GM18499 (cell line): ENCODE measurements around the gene POLD2.

ENCODE experiments used
- ATAC-seq: cut with Tn5 transposase; IDR thresholded peaks from one replicate; pipeline ENCODE4 v1.9.1; 2021; ENCODE audit warnings: moderate number of reproducible peaks; ENCODE audit not compliant: insufficient read depth, unreplicated experiment

The POLD2 gene

DNA sequence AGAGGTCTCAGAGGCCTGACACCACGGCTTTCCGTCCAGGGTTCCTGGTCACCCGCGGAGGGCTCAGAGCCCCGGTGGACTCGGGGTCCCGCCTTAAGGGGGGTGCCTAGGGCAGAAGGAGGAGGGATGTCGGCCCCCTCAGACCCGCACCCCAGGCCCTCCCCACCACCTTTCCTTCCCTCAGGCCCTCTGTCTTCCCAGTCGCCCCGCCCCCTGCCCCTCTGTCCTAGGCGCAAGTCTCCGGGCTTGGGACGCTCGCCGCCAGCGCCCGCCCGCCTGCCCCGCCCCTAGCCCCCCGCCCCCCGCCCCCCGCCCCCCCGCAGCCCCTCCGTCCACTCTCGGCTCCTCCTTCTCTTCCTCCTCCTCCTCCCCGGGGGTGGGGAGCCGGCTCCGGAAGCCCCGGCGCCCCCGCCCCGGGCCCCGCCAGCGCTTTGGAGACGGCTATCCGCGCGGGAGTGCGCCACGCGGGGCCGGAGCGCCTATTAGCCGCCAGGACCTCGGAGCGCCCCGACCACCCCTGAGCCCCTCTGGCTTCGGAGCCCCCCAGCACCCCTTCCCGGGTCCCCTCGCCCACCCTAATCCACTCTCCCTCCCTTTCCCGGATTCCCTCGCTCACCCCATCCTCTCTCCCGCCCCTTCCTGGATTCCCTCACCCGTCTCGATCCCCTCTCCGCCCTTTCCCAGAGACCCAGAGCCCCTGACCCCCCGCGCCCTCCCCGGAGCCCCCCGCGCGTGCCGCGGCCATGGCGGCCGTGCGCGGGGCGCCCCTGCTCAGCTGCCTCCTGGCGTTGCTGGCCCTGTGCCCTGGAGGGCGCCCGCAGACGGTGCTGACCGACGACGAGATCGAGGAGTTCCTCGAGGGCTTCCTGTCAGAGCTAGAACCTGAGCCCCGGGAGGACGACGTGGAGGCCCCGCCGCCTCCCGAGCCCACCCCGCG lies 19.2 kb downstream of the POLD2 start, which contains the start of gene AEBP1:
TSS of gene AEBP1 (plus strand) at position 423 of the 937 bp plus-strand sequence. CDS start at position 744, 321 bp downstream.
- ATAC-seq: no peak

DNA sequence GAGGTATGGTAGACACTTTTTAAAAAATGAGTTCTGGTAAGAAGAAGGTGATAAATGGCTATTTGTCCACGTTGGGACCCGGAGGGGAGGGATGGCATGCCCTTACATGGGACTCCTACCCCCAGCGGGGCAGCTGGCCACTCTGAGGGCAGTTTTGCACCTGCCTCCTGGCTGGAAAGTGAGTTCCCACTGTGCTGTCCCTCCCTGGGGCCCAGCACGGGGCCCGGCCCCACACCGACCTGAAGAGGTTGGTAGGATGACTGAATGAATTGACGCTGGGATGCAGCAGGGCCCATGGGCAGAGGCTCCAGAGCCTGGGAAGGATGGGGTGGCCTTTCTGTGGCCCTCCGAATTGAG lies 19.8 kb downstream of the POLD2 start:
- ATAC-seq: no peak

DNA sequence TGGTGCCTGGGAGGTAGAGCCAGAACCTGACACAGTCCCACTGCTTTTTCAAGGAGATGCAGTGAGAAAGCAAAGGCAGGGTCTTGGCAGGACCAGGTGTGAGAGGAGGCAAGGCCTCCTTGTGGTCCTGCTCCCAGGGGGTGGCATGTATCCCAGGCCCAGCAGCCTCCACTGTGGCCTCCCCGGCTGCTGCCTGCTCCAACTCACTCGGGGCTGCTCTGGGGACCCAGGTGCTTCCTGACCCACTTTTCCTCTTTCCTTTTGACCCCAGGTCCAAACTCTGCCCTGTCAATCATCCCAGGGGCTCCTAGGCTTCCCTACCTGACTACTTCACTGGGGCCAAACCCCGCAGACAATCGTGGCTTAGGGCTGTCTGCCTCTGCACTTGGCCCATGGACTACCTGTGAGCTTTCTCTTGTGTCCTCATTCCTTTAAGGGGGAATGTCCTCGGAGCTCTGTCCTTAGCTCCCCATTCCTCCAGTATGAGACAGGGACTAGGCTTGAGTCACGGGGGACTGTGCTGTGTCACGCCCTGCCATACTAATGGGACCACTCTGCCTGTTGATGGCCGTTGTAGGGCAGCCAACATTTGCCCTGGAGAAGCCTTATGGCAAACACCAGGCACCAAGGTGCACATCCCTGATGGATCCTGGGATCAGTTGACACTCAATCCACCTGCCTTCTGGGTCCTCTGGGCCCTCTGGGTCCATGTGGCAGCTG lies 20.3 kb downstream of the POLD2 start:
- ATAC-seq: no peak

DNA sequence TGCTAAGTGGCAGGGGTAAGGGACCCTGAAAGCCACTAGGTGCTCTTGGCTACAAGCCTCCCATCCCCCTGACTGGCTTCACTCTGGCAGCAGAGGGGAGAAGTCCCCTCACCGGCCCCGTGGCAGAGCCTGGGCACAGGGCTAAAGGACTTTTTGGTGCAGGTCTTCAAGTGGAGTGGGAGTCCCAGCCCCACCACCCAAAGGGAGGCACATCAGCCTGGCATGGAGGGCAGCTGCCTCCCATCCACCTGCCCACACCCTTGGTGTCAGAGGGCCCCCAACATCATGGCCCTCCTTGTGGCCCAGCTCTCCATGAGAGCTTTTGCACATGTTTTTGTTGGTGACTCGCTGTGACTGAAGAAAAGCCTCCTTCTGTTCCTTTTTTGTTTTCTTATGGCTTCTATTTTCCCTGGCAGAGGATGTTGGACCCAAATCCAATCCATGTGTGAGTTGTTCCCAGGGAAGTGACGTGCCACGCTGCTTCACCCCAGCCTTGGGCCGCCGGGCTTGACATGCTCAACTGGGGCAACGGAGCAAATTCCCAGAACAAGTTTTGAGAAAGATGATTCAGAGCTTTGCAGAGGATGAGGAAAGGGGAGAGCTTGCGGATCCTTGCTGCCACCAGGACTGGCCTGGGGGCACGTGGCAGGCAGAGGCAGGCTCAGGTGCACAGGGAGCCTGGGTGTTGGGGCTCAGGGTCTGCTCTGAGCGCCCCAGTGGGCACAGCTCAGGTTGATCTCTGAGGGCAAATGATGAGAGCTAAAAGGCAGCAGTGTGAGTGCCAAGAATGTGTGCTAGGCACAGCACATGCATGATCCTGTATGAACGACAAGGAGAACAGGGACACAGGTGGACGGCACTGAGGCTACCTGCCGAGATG lies 21.1 kb downstream of the POLD2 start:
- no peak for ATAC-seq

DNA sequence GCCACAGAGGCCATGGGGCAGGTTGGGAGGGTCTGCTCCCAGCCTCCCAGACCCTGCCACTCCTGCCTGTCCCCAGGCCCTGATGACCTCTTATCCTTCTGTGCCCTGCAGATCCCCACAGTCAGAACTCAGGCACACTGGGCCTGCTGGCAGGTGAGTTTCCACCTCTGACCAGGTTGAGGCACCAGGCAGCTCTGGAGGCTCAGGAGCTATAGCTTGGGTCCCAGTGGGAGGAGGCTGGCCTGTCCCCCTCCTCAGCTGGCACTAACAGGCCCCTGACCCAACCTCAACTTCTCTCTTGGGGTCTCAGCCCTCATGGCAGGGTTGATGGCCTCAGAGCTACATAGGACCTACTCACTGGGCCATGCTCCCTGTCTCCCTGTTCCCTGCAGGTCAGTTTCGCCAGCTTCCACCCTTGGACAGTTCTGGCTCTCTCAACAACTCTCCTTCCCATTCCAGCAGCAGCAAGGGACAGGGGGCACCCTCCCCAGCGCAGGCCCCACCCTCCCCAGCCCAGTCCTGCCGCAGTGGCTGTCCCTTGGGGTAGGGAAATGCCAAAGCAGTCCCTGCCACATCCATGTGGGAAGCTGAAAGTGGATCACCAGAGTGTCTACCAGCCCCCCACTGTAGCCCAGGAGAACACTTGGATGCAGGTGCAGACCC lies 21.9 kb downstream of the POLD2 start:
- no peak for ATAC-seq

DNA sequence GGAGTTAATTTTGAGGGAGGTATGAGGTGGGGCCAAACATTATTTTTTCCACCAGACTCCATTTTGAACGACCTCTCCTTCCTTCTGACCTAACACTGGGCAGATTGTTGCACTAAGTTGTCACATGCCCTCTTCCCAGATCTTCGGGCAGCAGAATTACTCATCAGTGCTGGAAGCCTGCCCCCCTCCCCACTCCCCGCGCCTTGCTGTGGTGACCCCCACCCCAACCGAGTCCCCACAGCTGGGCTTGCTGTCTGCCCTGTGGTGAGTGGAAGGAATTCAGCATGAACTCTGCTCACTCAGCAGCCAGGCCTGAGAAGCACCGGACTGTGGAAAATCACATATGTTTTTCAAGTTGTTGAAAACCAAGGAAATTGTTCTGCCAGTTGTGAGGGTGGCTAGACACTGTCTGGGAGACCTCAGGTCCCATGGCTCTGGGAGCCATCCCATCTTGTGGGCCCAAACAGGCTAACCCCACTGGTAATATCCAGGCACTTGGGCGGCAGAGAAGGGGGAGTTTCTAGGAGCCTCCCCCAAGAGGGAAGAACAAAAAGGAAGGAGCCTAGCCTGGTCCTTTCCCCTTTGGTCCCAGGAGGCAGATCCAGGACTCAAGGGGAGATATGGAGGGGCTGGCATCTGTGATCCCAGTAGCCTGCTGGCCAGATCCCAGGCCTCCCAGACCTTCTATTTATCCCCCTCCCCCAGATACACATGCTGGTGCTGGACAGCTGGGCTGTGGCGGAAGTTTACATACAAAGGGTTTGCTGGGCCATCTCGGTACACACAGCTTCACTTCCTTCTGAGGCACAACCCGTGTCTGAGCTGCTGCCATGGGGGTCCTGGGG lies 22.7 kb downstream of the POLD2 start:
- ATAC-seq: no peak

DNA sequence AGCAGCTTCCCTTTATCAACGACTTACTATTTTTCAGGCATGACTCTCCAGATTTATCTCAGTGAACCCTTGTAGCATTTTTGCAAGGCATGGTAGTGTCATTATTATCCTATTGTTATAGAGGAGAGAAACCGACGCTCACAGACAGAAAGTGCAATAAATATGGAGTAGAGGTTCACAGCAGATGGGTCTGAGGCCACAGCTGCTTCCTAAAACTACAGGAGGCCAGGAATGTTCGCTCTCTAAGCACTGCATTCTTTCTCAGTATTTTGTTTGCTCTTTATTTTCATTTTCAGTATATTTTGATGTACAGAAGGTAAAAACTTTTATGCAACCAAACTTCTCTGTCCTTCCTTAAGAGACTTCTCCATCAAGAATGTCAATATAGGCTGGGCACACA lies 23.7 kb downstream of the POLD2 start:
- ATAC-seq: no peak

DNA sequence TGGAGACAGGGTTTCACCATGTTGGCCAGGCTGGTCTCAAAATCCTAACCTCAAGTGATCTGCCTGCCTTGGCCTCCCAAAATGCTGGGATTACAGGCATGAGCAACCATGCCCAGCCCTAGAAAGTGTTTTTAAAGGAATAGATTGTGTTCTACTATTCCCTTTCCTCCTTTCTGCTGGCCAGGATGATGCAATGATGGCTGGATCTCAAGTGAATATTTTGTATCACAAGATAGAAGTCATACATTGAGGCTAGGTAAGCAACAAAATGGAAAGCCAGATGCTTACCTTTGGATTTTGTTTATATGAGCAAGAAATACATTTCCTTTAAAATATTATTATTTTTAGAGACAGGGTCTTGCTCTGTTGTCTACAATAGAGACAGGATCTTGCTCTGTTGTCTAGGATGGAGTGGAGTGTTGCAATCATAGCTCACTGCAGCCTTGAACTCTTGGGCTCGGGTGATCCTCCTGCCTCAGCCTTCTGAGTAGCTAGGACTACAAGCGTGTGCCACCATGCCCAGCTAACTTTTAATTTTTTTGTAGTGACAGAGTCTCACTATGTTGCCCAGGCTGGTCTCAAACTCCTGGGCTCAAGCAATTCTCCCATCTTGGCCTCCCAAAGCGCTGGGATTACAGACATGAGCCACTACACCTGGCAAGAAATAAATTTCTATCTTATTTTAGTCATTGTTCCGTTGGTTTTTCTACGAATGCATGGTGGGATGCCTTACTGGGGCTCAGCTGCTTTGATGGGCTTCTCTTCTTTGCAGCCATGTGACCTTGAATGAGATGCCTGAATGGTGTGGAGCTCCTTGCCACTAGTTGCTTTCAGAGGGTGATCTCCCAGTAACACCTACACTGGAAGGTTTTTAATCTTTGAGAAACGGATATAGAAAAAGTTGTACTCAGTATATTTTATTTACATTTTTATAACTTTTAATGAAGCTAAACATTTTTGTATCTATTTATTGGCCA lies 25.0 kb downstream of the POLD2 start:
- no peak for ATAC-seq

DNA sequence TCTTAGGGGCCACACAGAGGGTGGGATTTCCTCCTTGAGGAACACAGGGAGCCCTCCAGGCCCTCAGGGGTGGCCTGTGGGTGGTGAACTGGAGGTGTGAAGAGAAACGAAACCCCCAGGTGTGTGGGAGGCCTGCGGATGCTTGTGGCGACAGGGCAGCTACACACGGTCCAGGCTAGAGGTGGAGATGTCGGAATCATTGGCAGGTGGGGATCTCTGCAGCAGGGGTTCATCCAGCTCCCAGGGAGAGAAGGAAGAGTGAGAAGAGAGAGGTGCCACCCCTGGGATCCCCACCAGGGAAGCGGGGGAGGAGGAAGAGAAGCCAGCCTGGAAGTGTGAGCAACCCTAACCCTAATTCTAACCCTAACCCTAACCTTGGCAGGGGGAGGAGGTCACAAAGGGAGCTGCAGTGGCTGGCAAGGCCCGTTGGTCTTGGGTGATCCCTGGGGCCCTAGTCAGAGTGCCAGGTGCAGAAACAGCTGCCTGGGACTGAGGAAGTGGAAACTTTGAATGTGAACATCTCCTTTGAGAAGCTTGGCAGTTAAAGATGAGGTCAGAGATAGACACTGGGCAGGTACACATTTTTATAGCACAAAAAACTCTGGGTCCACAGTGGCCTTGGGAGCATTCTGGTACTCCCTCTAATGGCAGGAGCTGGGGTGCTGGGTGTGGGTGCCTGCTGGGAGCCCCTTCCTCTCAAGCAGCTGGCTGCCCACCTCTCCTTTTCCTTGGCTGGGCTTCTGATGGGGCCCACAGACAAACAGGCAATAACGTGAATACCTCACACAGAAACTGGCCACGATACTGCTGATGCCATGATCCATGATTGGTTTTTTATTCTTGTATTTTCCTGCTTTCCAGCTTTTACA lies 26.1 kb downstream of the POLD2 start:
- ATAC-seq: peak; percentile 48

DNA sequence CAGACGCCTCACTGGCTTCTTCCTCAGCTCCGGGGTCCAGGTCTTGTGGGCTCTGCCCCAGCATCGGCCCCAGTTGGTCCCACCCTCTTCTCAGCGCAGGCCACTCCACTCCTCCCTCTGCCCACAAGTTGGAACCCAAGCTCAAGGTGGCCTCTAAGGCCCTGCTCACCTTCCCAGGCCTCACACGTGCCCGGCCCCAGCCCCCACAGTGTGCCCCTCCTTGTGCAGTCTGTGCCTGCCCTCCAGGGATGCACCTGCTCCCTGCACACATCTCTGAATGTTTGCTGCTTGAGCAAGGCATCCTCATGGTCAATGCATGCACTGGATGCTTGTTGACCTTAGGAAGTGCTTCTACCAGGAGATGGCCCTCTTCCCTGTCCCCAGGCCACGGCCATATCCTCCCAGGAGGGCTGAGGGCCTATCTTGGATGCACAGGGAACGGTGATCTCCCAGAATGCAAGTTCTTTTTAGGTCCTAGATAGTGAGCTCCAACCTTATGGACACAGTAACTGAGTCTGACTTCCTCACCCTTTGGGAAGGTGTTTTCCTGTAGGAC lies 26.9 kb downstream of the POLD2 start:
- ATAC-seq: no peak

DNA sequence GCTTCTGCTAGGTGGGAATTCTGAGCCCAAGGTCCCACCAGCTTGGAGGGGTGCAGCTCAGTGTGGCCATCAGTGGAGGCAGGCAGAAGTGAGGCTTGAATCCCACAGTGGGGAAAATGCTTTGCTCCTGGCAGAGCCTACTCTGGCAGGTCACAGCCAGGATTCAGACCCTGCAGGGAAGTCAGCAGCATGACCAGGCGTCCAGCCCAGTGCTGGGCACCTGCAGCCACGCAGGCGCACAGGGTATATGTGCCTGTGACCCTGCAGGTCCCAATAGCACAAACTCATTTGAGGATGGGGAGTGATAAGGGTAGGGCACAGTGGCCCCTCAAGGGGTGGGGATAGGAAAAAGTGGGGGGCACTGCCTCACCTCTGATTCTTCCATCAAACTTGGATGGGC lies 27.6 kb downstream of the POLD2 start:
- ATAC-seq: no peak

DNA sequence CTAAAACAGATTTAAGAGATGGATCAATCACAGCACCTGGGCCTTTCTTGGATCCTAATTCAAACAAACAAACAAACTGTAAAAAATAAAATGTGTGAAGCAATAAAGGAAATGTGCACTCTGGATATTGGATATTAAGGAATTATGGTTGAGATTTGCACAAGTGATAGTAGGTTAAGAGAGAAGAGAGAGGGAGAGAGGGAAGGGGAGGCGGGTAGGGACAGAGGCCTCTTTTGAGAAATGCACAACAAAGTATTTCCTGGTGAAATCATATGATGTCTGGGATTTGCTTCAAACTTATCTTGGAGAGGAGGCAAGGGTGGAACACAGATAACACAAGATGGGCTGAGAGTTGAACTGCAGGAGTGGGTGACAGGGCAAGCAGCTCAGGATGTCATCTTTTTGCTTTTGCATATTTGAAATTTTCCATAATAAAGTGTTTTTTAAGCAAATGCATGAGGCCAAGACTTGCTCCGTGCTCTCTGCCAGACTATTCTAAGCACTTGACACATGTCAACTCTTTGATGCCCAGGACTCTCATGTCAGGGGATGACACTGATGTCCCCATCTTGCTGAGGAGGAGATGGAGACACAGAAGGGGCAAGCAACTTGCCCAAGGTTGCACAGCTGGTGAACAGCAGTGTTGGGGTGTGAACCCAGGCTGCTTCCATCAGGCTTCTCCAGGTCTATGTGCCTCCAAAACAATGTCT lies 28.3 kb downstream of the POLD2 start:
- ATAC-seq: no peak

DNA sequence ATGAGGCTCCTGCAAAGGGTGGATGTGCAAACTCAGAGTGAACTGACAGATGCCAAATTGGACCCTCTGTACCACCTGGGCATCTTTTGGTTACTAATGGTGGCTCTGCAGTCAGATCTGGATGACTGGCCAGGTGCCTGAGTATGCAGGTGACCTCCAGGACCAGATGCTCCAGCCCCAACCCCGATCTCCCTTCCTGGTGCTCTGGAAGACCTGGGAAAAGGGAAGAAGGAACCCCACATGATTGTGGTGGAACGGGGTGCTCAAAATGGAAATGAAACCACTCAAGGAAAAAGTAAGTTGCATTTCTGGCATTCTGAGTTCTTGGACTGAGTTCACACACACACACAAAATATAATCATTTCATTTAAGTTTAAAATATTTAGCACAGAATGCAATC lies 29.0 kb downstream of the POLD2 start:
- ATAC-seq: no peak

DNA sequence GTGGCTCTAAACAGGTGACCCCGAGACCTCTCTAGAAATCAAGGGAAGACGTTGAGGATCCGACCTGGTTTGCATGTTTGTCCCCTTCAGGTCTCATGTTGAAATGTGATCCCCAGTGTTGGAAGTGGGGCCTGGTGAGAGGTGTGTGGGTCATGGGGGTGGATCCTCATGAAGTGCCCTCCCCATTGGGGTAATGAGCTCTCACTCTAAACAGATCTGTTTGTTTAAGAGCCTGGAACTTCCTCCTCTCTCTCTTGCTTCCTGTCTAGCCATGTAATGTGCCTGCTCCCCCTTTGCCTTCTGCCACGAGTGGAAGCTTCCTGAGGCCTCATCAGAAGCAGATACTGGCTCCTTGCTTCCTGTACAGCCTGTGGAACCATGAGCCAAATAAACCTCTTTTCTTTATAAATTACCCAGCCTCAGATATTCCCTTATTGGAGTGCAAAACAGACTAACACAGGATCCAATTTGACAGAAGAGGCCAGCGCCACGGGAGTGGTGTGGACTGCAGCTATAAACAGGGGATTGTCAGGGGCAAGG lies 30.2 kb downstream of the POLD2 start:
- ATAC-seq: no peak

DNA sequence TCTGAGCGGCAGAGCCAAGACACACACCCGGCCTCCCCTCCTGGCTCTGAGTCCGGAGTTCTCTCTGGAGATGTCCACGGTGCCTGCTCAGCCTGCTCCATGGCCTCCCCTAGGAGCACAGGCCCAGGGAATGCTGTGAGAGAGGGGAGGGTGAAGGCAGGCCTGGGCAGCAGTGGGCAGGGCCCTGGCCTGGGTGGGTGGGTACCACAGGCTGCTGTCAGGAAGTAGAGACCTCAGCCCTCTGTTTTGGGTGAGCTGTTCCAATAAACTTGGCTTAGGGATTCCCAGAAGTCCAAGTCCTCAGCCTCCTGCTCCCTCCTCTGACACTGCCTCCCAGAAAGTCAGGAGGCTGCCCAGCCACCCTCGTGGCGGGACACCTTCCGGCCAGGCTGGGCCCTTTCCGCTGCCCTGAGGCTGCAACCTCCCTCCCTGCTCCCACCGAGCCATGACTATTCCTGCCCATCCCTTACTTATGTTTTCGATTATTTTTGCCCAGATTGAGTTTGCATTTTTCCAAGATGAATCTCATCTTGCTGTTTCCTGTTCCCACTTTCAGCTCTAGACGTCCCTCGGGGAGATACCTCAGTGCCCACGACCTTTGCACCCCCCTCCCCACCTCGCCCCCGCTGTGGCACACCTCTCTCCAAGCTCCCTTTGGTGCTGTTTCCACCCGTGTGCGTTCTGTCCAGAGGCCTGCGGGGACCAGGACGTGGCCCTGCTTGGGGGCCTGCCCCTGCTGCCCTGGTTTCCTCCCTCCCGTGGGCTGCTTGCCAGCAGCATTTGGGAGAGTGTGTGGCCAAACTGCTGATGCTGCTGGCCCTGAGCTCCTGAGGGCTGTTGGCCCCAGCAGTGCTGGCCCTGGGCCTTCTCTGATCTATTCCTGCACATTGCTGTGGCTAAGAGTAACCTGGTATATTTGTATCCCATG lies 35.2 kb downstream of the POLD2 start:
- no peak for ATAC-seq
